Peyer's patch (tissue), 4 donors: ENCODE results near the gene IGSF22.

Experiments
- CTCF ChIP-seq, 6 experiments: fragments of 450-650 bp in 4 of 6; fragments of 200-600 bp in 2 of 6; sonication (generic) in 1 of 6; IDR thresholded peaks; one replicate each; pipeline ENCODE4 v1.5.1; 2017 to 2019; ENCODE audit warnings: antibody characterized with exemption in 6 of 6, mild to moderate bottlenecking in 3 of 6, moderate library complexity in 1 of 6
- POLR2A ChIP-seq, 2 donors: fragments of 450-650 bp; IDR thresholded peaks; one replicate each; pipeline ENCODE4 v1.5.1; 2017; ENCODE audit warnings: antibody characterized with exemption in 2 of 2, mild to moderate bottlenecking in 2 of 2, moderate library complexity in 2 of 2

- TF ChIP-seq POLR2A (IDR thresholded peaks at IDR 0.05) (no peak), CTCF (IDR thresholded peaks at IDR 0.05) (no peak)
These were observed 35.2 kb upstream of the IGSF22 start for GRCh38 chr11:18761144-18761543.
